SK-N-MC (cell line): ENCODE results near the gene NUP62.

Experiments
- EZH2 ChIP-seq: fragments of 200-600 bp; sonication (generic); IDR thresholded peaks from one replicate; pipeline ENCODE4 v1.6.1; 2017; ENCODE audit warnings: antibody characterized with exemption
- POLR2AphosphoS5 ChIP-seq: IDR thresholded peaks from 2 replicates; pipeline ENCODE4 v1.6.1; 2012; ENCODE audit warnings: mild to moderate bottlenecking, low read depth, low read length, borderline replicate concordance

DNA sequence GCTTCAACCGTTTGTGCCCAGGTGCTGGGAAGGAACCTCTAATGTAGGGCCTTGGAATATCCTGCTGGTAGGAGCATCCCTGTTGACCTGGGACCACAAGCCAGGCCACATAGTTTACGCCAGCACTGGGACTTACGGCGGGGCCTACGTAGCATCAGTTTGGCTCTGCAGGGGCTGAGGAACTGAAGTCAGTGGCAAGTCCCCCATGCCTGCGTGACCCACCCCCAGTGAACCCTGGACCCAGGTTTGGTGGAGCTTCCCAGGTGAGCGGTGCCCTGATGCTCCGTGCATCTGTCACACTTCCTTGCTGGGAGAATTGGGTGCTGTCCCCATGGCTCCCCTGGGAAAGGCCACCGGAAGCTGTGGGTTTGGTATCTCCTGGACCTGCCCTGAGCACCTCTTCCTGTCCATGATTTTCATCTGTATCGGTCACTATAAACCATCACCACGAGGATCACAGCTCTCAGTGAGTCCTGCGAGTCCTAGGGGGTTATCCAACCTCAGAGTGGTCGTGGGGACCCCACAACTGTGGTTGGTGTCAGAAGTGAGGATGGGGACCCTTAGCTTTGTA is 21.7 kb upstream of the NUP62 start:
- no peak for TF ChIP-seq EZH2
- TF ChIP-seq POLR2AphosphoS5: no peak
